GM18517 (cell line): Measurements from ENCODE around the gene ADAMTS3.
A peak's percentile ranks its signal among the peaks of the same experiment; 100 is the strongest.
"Not testable (repeated sequence)": the region's sequence is repeated elsewhere in the genome, so short reads cannot be mapped to it uniquely, and the experiment has no call there.

Source experiments
- ATAC-seq: cut with Tn5 transposase; IDR thresholded peaks from one replicate; pipeline ENCODE4 v1.9.1; 2021; ENCODE audit warnings: mild to moderate bottlenecking, moderate library complexity; ENCODE audit not compliant: unreplicated experiment

The ADAMTS3 gene

DNA sequence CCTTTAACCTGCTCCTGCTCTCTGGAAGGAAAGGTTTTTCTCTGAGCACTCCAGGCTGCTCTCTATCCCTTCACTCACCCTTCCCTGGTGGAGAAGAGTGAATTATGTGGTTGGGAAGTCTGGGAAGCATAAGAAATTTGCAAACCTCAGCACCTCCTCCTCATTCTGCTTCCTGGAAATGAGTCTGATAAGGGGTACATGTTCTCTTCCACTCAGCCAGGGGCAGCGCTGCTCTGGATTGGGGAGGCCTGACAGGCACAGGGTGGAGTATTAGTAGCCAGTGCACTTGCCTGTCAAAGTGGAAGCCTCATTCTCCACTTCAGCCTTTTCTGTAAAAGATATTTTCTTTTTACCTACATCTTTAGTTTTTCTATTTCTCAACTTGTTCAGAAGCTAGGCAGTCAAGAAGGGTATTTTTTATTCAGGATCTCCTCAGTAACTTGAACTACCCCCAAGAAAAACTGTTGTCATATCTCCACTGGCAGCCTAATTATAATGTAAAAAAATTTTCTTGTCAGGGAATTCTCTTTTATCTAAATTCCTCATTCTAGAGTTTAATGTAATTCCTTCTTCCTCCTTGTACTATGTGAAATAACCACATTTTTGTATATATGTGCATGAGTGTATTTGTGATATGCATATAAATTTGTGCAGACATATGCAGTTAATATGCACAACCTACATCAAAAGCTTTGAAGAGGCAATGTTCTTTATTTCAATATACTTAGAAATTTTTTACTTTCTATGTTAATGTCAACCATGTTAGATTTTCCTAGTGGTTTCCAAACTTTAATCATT is 15.3 kb downstream of the ADAMTS3 start:
- no peak for ATAC-seq

GRCh38 chr4:72552447-72552846 is 16.6 kb downstream of the ADAMTS3 start:
- no peak for ATAC-seq

DNA sequence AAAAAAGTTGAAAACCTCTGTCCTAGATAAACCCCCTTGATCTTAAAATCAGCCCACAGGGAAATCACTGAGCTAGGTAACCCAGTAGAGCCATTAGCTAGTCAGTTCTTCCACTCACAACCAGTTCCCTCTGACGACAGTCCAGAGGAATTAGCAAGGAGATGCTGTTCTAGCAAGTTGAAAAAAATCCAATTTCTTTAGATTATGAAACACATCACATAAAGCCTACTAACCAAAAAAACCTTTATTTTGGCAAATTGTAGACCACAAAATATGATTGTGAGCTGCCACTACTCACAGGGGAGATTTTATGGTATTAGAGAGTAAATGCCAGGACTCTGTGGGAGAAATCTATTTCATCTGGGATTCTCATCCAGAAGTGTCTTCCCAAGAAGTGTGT is 22.6 kb downstream of the ADAMTS3 start:
- no peak for ATAC-seq

GRCh38 chr4:72540694-72541093 is 28.3 kb downstream of the ADAMTS3 start:
- not testable (repeated sequence) for ATAC-seq

DNA sequence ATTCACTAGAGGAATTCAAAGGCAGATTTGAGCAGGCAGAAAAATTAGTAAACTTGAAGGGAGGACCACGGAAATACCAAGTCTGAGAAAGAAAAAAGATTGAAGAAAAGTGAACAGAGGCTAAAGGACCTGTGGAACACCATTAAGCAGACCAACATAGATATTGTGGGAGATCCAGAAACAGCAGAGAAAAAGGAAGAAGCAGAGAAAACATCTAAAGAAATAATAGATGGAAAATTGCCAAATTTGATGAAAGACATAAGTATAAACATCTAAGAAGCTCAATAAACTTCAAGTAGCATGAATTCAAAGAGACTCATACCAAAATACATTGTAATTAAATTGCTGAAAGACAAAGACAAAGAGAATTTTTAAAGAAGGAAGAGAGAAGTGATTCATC is 31.0 kb downstream of the ADAMTS3 start:
- no peak for ATAC-seq

GRCh38 chr4:72536443-72536842 is 32.6 kb downstream of the ADAMTS3 start:
- no peak for ATAC-seq

DNA sequence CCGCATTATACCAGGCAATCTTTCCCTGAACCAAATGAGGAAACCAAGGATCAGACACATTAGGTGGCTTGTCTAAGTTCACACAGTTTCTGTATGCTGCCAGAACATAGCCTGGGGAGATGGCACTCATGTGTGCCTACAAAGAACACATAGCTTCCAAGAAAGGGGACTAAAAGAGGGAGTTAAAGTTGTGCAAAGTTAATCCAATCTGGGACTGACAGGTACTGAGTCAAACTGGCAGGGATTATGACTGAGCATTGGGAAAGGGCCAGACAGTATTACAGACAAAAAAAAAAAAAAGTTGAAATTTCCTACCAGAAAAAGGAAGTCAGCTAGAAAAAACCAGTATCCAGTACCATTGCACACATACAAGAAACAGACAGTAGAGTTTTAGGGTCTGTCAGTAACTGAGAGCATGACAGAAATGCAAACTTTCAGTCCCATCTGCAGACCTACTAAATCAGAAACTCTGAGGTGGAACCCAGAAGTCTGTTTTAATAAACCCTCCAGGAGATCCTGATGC is 37.2 kb downstream of the ADAMTS3 start:
- no peak for ATAC-seq

DNA sequence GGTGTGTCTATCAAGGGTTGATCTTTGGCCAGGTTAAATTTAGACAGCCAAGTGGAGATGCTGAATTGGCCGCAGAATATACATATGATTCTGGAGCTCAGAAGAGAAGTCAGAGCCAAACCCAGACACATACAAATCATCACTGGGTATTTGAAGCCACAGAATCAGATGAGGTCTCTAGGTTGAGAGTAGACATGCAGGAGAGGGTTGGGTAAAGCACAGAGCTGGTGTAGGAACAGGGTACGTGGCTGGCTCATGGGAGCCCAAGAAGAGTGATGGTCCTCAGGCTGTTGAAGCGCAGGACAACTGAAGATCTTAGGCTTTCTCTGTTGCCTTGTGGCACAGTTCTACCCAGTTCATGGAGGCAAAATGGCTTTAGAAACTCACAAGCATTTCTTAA is 37.7 kb downstream of the ADAMTS3 start:
- ATAC-seq: no peak

- no peak for ATAC-seq
Measured at GRCh38 chr4:72529148-72529822, 39.7 kb downstream of the ADAMTS3 start.

- no peak for ATAC-seq
Measured at GRCh38 chr4:72527038-72527646, 41.9 kb downstream of the ADAMTS3 start.

GRCh38 chr4:72525938-72526337 is 43.1 kb downstream of the ADAMTS3 start:
- no peak for ATAC-seq

DNA sequence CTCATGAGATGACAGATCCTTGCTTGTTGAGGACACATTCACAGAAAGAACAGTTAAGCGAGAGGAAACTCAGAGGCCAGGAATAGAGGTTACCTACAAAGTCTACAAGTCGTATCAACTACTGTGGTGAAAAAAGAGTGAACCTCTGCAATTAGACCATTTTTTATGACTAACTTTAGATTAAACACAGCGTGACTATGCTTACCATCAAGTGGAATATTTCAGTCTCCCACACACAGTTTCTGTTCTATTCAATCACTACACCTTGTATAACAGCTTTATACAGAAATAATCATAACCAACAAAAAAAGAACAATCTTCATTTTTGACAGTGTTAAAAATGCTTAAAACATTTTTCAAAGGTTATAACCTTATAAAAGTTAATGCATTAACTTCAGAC is 46.6 kb downstream of the ADAMTS3 start:
- no peak for ATAC-seq

- ATAC-seq: no peak
Measured at GRCh38 chr4:72513227-72513626, 55.8 kb downstream of the ADAMTS3 start.

DNA sequence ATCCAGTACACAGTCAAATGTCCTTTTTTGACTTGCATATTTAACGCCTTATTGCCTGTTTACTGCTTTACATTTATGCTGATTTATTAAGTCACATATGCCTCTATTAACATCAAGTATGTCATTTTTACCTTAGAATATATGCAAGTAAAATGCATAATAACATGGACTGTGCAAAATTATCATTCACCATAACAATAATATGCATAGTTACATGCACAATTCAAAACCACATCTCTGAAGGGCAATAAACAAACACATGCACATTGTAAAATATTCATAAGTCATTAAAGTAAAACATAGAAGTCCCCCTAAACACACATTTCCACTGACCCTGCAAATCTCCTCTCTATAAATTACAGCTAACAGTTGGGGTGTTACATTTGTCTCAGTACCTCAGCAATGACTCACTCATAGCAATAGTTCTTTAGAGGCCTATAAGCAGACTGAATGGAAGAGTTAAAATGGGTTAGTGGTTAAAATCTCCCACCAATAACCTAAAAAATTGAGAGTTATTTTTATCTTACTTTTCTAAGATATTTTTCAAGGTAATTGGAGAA is 61.1 kb downstream of the ADAMTS3 start:
- no peak for ATAC-seq

DNA sequence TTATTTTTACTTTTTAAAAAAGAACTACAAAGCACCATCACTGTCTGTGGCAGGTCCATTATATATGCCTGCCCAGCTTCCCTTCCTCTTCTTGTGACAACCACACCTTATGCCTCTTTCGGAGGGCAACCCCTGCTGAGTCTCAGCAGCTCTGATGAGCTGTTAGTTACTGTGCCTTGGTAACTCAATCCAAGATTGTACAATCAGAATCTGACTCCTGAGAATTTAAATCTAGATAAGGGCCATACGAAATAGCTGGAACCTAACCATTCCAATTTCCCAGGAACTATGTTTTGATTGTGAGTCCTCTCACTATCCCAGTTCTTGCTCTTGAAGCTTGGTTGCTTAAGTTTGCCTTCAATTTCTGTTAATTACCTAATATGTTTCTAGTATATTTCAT is 61.9 kb downstream of the ADAMTS3 start:
- ATAC-seq: no peak

DNA sequence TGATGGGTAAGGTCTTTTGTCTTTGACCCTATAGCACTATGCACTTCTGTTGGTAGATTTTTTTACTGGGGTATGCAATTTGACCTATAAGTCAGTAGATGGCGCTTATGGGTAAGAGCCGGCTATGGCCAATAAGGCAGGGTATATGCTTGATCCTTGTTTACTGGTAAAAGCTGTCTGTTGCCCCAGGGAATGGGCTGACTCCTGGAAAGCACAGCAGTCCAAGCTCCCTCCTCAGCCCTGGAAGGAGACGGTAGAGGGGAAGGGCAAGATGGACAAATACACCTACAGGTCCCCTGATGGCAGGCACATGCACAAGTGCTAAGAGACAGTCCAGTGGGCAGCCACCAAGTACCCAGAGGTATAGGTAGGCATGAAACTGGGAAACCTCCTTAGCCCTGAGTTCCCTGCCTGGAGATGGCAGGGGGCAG is 63.7 kb downstream of the ADAMTS3 start:
- peak; percentile 92 for ATAC-seq

- ATAC-seq: no peak
Measured at GRCh38 chr4:72500214-72500613, 68.8 kb downstream of the ADAMTS3 start.

DNA sequence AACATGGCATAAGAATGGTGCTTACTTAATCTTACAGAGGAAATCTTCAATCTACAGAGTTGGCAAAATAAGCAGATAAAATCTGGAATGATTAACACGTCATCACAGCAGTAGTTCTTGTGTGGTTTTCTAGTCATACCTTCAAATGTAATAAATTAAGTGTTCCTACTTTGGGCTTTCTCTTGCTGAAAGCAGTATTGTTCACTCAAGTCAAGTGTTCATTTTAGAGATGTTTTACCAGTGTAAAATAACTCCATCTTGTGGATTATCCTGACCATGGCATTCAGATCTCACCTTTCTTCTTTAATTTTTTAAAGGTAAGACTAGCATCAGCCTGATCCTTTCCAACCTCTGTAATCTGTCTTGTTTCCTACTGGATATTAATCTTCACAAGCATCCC is 72.9 kb downstream of the ADAMTS3 start:
- ATAC-seq: no peak

DNA sequence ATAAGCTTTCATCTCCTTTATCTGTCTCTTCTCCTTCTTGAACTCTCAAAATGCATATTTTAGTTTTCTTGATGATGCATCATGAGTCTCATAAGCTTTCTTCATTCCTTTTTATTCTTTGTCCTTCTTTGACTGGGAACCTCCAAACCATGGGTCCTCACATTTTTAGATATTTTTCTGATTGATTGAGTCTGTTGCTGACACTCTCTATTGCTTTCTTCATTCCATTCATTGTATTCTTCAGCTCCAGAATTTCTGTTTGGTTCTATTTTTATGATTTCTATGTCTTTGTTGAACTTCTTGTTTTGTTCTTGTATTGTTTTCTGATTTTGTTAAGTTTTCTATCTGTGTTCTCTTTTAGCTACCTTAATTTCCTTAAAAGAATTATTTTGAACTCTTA is 74.9 kb downstream of the ADAMTS3 start:
- no peak for ATAC-seq

DNA sequence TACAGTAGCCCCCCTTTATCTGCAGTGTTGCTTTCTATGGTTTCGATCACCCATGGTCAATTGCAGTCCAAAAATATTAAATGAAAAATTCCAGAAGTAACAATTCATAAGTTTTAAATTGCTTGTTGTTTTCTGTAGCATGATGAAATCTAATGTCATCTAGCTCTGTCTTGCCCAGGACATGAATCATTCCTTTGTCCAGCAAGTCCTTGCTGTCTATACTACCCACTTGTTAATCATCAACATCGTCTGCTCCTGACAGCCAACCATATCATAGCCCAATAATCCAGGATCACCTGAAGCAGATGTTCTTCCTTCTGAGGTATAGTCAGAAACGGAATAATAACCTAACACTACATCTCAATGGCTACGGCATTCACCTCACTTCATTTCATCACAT is 79.8 kb downstream of the ADAMTS3 start:
- ATAC-seq: no peak

DNA sequence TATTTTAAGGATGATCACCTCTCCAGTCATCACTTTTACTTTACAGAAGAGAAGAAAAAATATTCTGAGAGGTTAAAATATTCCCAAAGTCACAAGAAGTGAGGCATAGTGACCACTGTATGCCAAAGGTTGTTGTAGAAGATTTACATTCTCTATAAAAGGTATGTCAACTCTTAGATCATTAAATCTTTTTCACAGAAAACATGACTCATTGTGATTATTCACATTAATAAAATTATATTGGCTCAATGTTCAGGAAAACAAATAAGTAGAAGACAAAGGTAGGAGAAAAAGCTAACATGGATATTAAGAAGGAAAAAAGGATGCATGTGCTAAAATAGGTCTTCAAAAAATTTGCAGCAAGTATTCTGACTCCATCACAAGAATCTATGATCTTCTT is 82.0 kb downstream of the ADAMTS3 start:
- ATAC-seq: no peak

DNA sequence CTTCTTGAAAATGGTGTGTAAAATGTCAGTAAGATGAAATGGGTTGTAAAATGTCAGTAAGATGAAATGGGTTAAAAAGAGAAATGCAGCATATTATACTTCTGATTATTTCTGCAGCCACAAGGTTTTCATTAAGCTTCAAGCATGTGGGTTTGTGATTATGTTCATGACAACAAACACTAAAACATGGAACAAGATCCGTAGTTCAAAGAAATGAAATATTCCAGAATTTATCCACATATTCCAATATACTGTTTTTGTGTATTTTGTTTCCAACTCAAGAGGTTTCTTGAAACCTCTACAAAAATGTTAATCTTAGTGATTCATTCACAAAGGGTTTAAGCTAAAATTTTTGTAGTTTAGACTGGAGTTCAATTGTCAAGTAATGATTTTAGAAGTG is 84.0 kb downstream of the ADAMTS3 start:
- no peak for ATAC-seq
